Measurements from ENCODE around the gene PANX2.

The PANX2 gene

DNA sequence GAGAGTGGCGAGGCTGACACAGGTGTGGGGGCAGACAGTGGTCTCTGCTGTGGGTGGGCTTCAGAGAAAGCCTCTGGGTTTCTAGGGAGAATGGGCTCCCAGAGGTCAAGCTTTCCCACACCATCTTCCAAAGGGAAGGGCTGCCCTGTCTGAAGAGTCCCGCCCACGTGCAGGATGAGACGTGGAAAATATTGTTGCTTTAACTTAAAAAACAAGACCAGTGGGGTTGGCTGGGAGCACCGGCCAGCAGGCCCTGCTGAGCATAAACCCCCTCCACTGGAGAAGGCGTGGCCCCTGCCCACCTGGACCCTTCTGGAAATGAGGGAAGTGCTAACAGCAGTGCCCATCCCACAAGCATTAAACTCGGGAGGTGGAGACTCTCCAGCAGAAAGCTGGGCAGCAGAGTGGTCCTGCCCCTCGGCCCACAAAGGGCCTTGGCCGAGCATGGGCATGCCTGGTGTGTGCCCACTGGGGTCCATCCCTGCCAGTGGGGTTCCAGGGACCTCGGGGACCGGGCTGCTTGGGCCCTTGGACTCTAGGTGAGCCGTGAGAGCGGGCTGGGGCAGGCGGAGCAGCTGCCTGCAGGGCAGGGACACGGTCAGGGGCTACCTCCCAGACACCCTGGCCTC lies 45.6 kb downstream of the PANX2 start:
- no peak for DNase-seq

DNA sequence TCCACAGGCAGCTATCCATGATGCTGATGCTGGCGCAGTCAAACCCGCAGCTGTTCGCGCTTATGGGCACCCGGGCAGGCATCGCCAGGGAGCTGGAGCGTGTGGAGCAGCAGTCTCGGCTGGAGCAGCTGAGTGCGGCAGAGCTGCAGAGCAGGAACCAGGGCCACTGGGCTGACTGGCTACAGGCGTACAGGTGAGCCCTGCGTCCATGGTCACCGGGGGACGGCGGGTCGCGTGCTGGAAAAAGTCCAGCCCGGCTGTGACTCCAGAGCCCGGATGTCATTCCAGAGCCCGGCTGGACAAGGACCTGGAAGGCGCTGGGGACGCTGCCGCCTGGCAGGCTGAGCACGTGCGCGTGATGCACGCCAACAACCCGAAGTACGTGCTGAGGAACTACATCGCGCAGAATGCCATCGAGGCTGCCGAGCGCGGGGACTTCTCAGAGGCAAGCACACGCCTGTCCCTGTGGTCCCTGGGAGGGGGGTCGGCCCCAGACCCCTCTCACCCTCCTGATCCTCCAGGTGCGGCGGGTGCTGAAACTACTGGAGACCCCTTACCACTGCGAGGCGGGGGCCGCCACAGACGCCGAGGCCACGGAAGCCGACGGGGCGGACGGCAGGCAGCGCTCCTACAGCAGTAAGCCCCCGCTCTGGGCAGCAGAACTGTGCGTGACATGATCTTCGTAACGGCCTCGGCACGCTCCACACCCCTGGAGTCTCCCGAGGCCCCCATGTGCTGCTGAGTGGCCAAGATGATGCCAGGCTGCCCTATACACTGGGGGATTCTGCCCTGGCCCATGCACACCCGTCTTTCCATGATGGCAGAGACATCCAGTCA lies 46.4 kb downstream of the PANX2 start:
- no peak for DNase-seq

- DNase-seq = no peak
Observed at GRCh38 chr22:50217543-50218152, 47.1 kb downstream of the PANX2 start.

GRCh38 chr22:50218153-50218995 lies 47.8 kb downstream of the PANX2 start:
- no peak for DNase-seq

DNA sequence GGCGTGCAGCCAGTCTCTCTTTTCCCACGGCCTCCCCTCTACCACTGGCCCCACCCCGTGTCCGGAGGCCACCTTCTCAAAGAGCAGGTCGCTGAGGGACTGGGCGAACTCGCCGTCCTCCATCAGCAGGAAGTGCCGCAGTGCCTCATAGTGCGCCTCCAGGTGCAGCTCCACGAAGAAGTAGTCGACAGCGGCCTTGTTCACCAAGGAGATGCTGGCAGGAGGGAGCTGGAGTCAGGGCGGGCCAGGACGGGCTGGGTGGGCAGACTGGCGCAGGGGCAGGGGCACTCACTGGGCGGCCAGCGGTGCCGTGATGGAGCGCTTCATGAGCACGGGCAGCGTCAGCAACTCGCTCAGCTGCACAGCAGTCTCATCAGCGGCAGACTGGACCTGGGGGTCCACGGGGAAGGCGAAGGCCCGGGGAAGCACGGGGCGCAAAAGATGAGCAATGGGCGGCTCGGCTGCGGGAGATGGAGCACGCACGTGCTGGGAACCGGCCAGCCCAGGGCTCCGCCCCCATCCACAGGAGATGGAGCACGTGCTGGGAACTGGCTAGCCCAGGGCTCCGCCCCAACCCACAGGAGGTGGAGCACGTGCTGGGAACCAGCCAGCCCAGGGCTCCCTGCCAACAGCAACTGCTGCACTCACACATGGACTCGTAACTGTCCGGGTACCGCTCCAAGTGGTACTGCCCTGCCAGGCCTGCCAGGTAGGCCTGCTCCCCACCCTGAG lies 48.6 kb downstream of the PANX2 start:
- no peak for DNase-seq

DNA sequence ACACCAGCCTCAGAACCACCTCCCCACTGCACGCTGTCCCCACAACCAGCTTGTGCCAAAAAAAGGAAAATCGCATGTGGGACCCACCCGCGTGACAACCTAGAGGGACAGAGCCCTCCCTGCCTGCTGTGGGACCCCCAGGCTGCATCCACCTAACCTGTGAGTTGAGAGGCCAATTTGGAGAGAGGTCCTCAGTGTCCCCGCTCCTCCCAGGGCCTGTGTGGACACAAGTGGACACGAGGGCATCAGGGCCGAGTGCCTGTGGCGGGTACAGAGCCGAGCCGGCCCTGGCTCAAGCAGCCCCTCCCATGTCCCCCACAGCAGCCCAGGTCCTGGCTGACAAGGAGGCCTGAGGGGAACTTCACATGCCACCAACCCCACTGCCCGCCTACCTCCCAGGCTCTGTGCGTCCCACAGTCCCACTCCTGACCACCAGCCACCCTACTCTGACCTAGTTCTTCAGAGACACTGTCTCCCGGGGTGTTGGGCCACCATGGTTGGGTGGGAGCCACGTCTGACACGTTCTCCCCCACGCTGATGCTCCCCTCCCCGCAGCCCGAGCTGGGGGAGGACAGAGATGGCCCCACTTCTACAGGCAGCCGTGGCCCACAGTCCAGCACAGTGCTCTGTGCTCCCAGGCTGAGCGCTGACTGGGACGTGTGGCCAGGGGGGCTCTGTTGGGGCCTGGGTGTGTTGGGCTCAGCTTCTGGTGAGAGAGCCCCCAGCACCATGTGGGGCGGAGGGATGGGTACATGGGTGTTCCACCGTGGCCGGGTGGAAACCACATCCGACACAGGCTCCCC lies 49.5 kb downstream of the PANX2 start:
- DNase-seq = no peak

- DNase-seq = no peak
Observed at GRCh38 chr22:50220603-50221409, 50.3 kb downstream of the PANX2 start.

- DNase-seq = no peak
Observed at GRCh38 chr22:50221410-50222300, 51.1 kb downstream of the PANX2 start.

DNA sequence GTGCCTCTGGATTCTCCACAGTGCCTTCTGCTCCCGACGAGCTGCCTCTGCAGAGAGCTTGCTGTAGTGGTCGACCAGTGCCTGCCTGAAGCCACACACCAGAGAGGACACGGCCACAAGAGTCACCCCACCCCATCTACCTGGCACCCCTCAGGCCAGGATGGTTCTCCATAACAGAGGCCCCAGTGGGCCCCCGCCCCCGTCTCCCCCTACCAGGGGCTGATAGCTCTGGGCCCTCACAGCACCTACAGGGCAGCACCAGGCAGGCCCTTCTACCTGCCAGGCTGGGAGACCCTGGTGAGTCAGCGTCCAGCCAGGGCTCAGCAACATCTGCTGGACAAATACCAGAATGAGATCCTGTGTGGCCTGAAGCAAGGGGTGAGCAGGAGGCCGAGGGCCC lies 52.0 kb downstream of the PANX2 start:
- DNase-seq = no peak

DNA sequence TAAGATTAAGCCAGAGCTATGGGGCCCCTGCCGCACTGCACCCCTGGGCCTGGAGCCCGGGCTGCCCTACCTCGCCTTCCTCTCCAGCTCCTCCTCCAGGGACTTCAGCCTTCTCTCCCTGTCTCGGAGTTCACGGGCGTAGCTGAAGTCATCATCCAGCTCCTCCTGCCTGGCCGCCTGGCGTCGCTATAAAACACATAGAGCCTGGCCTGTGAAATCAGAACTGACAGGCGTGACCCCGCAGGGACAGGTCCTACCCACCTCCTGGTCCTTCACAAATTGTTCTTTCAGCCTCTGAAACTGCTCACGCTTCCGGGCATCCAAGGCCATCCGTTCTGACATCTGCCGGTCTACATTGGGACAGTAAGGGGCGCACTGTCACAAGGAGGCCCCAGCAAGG lies 53.5 kb downstream of the PANX2 start:
- DNase-seq = no peak

DNA sequence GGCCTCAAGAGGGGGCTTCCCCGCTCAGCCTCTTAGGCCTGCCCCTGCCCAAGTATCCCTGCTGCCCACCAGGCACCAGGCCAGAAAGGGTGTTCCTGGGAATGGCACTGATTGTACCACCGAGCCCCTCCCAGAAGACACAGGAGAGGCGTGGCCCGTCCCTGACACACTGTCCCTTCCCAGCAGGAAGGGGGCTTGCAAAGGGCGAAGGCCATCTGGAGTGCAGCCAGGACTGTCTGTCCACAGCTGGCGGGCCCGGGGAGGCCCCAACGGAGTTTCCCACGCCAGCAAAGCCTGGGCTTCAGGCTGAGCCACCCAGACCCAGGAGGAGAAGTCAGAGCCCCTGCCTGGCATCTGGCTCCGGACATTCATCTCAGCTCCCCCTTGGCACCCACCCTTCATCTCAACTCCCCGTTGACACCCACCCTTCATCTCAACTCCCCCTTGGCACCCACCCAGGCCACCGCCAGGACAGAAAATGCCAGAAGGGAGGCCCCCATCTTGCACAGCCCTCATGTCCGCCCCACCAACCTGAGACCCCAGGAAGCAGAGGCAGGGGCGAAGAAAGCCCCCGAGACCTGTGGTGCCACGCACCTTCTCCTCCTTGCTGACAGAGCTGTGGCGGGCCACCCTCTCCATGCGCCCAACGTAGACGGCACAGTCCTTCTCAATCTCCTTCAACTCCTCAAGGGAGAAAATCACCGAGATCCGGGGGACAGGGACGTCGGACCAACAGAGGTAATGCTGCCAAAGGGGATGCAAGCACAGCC lies 54.9 kb downstream of the PANX2 start:
- DNase-seq = no peak

DNA sequence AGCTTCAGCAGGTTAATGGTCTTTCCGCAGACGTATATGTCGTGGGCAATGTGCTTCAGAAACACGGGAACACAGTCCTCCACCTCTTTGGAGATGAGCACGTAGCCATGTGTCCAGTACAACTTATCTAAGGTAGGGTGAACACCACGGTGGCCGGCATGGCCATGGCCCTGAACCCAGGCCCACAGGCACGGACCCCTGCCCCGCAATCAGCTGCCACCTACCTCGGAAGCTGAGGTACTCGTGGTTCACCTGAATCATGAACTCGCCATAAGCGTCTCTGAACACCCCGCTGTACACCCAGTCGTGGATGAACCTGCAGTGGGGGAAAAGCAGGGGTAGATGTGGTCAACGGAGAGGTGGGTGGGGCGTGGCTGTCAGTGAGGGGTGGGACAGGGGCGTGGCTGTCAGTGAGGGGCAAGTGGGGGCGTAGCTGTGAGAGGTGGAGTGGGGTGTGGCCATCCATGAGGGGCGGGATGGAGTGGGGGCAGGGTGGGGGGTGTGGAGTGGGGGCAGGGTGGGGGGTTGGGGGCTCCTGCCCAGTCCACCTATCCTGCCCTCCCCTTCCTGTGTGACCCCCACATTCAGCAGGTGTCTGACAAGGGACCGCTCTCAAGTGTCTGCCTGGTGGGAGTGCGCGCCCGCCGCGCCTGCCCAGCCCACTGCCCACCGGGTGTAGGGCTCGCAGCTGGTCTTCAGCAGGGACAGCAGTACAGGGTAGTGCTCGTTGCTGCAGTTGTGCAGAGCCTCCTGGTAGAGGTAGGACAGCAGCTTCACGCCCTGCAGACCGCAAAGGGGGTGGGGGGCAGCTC lies 55.7 kb downstream of the PANX2 start:
- no peak for DNase-seq

GRCh38 chr22:50226875-50227165 lies 56.3 kb downstream of the PANX2 start:
- DNase-seq = no peak

GRCh38 chr22:50227579-50228215 lies 57.2 kb downstream of the PANX2 start:
- DNase-seq = no peak

DNA sequence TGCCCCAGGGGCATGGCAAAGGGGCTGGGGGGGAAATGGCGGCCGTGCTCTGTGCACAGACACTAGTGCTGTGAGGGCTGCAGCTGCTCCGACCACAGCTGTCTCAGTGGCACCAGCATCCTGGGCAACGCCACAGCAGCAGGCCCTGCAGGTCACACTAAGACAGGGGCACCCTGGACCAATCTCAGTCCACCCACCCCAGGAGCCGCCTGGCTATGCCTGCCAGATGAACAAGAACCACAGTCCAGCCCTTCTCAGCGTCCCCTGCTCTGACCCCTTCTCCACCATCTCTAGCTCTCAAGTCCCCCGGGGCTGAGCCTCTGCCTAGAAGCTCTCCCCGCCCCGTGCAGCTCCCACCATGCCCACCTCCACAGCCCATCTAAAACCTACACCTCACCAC lies 57.8 kb downstream of the PANX2 start:
- no peak for DNase-seq

DNA sequence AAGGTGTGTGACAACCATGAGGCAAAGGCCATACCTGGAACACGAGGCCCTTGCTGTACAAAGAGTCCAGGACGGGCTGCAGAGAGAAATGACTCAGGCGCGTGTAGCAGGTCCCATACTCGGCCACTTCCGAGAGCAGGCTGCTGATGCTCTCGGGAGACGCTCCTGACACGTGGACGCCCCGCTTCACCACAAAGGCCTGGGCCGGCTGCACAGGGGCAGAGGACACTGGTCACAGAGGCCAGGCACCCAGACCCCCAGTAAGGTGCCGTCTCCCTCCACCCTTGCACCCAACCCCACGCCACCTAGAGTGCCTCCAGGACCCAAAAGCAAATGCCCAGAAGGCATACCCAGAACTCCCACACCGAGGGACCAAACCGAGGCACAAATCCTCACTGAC lies 58.8 kb downstream of the PANX2 start:
- DNase-seq = no peak

Measured in NCI-H524 treated with DMSO at 0.1 percent for 48 hours (cell line).